ENCODE measurements around the gene SEC14L5. TPM values are rescaled to one million over a fixed set of nuclear protein-coding genes. Genes with fewer than 3 reads are reported as not detected.

SEC14L5 gene
- total RNA-seq, 4 donors from 2014 or later = 0.83 to 1.8 (median 1.1) TPM

DNA sequence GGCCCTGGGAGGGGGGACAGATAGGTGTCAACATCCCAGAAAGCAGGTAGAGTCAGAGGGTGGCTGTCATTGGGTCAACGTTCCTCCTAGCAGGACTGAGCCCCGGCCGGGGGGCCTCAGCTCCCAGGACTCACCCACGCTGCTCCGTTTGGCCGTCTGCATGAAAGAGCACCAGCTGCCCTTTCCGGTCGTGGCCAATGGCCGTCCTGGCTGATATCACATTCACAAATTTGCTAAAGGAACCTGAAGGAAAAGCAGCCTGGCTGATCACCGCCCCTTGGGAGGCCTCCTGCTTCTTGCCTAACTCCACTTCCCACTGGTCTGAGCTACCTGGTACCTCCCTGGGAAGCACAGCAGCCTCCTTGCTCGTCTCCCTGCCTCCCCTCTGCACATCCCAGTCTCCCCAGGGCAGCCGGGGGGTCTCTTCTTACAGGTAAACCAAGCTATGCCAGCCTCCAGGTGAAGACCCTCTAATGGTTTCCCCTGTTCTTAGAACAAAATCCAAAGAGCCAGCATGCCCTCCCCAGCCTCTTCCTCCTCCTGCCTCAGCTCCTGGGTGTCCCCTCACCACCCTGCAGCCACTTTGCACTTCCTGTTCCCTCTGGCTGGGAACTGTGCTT is 72.2 kb downstream of the SEC14L5 start:
- no peaks in the 10 kb centered on the region for H3K27me3 ChIP-seq
- no peaks in the 10 kb centered on the region for H3K9me3 ChIP-seq
- peaks cover 13 to 53% (median 30%) of the 10 kb centered on the region in 4 donors for H3K36me3 ChIP-seq
- H3K27ac ChIP-seq (replicated peaks in 1 of 4) = no peak overlapping the region
- peaks cover 16 to 26% (median 23%) of the 10 kb centered on the region in 4 donors for H3K4me1 ChIP-seq
- DNase-seq (ENCODE audit: extremely low spot score) = no peak
- no peak overlapping the region for H3K4me3 ChIP-seq
- no peak for TF ChIP-seq POLR2A (IDR thresholded peaks at IDR 0.05; ENCODE audit: low read depth)
- TF ChIP-seq, protein P1, sequence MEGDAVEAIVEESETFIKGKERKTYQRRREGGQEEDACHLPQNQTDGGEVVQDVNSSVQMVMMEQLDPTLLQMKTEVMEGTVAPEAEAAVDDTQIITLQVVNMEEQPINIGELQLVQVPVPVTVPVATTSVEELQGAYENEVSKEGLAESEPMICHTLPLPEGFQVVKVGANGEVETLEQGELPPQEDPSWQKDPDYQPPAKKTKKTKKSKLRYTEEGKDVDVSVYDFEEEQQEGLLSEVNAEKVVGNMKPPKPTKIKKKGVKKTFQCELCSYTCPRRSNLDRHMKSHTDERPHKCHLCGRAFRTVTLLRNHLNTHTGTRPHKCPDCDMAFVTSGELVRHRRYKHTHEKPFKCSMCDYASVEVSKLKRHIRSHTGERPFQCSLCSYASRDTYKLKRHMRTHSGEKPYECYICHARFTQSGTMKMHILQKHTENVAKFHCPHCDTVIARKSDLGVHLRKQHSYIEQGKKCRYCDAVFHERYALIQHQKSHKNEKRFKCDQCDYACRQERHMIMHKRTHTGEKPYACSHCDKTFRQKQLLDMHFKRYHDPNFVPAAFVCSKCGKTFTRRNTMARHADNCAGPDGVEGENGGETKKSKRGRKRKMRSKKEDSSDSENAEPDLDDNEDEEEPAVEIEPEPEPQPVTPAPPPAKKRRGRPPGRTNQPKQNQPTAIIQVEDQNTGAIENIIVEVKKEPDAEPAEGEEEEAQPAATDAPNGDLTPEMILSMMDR (IDR thresholded peaks at IDR 0.05) = no peak
- no peak for TF ChIP-seq EP300 (IDR thresholded peaks at IDR 0.05)
- TF ChIP-seq POLR2AphosphoS5 (IDR thresholded peaks at IDR 0.05) = no peak
- intact Hi-C loops (cut with DNase I) = no loop called here
- 91% methylated on average over 9 of the region's 12 CpGs for WGBS

DNA sequence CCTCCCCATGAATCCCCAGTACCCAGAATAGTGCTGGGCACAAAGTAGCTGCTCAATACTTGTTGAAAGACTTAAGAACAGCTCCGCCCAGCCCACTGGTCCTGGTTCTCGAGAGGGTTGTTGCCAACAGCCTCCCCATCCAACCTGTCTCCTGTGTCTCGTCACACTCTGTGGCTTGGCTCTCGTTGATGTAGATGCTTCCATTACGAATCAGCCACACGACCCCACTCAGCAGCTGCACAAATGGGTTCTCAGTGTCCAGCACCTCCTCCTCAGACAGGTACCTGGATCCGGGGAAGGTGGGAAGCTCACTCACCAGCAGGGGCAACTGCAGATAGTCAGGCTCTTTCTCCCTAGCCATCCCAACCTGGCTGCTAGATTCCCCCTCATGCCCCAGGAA is 73.5 kb downstream of the SEC14L5 start:
- 83% methylated on average over 7 of the region's 7 CpGs for WGBS
- DNase-seq (ENCODE audit: extremely low spot score) = no peak
- Histone ChIP-seq H3K4me3 (no peak overlapping the region), H3K27me3 (no peaks in the 10 kb centered on the region), H3K9me3 (no peaks in the 10 kb centered on the region), H3K36me3 (peaks cover 13 to 50% (median 29%) of the 10 kb centered on the region in 4 donors), H3K27ac (replicated peaks in 1 of 4) (no peak overlapping the region), H3K4me1 (peaks cover 16 to 26% (median 23%) of the 10 kb centered on the region in 4 donors)
- TF ChIP-seq, protein P1 (IDR thresholded peaks at IDR 0.05) = no peak
- TF ChIP-seq POLR2A (IDR thresholded peaks at IDR 0.05; ENCODE audit: low read depth) (no peak), POLR2AphosphoS5 (IDR thresholded peaks at IDR 0.05) (no peak), EP300 (IDR thresholded peaks at IDR 0.05) (no peak)
- intact Hi-C loops (cut with DNase I) = no loop called here

DNA sequence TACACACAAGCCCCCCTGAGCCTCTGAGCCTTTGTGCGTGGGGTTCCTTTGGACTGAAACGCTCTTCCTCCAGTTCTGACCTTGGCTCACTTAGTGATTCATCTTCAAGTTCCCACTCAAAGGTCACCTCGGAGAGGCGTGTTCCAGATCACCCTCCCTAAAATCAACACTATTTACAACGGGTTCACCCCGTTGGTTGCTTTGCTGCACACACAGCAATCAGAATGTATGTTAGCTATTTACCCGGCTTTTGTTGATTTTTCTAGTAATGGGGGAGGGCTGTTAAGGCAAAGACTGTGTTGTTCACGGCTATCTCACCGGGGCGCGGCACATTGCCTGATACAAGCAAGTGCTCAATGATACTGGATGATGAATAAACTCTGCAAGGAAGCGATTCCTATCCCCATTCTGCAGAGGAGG is 74.6 kb downstream of the SEC14L5 start:
- peak overlapping the region in 1 of 4 donors; percentile 59 for H3K27ac ChIP-seq (replicated peaks in 1 of 4)
- no peak for TF ChIP-seq POLR2AphosphoS5 (IDR thresholded peaks at IDR 0.05)
- TF ChIP-seq, protein P1 (IDR thresholded peaks at IDR 0.05) = no peak
- TF ChIP-seq POLR2A (IDR thresholded peaks at IDR 0.05; ENCODE audit: low read depth) = no peak
- TF ChIP-seq EP300 (IDR thresholded peaks at IDR 0.05) = no peak
- H3K4me3 ChIP-seq = peak overlapping the region; percentile 77 to 91 (median 88)
- DNase-seq (ENCODE audit: extremely low spot score) = no peak
- no peaks in the 10 kb centered on the region for H3K9me3 ChIP-seq
- 39% methylated on average over 12 of the region's 12 CpGs for WGBS
- peaks cover 7 to 39% (median 18%) of the 10 kb centered on the region in 4 donors for H3K36me3 ChIP-seq
- H3K27me3 ChIP-seq = no peaks in the 10 kb centered on the region
- intact Hi-C loops (cut with DNase I) = no loop called here
- H3K4me1 ChIP-seq = peaks cover 16 to 26% (median 23%) of the 10 kb centered on the region in 4 donors

DNA sequence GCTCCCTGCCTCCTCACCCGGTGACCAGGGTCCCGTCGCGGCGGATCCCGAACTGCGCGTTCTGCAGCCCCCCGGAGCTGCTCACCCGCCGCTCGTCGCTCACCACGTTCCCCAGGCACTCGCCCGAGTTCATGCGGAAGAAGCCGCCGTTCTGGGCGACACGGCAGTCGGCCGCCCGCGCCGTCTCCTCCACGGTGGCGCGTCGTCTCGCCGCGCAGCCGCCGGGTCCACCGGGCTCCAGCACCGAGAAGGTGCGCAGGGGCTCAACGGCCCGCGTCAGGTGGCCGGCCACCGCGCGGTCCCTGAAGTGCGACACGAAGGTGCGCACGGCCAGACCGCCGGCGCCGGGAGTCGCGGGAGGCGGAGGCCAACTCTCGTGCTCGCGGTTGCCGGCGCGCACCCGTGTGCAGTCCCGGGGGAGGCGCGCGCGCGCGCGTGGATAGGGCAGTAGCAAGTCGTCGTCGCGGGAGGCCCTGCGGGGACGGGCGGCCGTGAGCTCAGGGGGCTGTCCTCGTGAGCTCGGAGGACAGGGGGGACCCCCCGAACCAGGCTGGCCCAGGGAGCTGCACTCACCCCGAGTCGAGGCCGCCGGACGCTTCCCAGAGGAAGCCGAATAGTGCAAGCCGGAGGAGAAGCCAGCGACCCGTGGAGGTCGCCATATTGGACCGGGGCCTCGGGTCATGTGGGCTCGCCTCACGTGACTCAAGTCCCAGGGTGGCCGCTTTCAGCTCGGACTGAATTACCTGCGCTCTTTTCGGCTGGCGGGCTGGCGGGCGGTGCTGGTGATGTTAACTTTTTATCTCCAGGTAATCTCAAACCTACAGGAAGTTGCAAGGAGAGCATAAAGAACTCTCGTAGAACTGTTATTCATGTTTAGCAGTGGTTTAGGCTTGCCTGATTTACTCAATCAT is 75.4 kb downstream of the SEC14L5 start, which contains the start of gene NAGPA:
NAGPA (minus strand) TSS at position 680 of the 911 bp plus-strand sequence; CDS start at position 659, 21 bp downstream.
- H3K27ac ChIP-seq (replicated peaks in 1 of 4) = peak within 1 kb of the TSS; percentile 59 to 74 (median 67)
- DNase-seq (ENCODE audit: extremely low spot score) = peak; percentile 98
- H3K9me3 ChIP-seq = no peaks in the 10 kb centered on the region
- H3K4me1 ChIP-seq = peaks cover 16 to 26% (median 23%) of the 10 kb centered on the region in 4 donors
- no peaks in the 10 kb centered on the region for H3K27me3 ChIP-seq
- TF ChIP-seq, protein P1 (IDR thresholded peaks at IDR 0.05) = no peak
- peak; percentile 76 to 87 for TF ChIP-seq POLR2AphosphoS5 (IDR thresholded peaks at IDR 0.05)
- H3K36me3 ChIP-seq = peaks cover 2 to 31% (median 13%) of the 10 kb centered on the region in 4 donors
- peak within 1 kb of the TSS; percentile 77 to 91 (median 88) for H3K4me3 ChIP-seq
- WGBS = 1% methylated on average over 55 of the region's 104 CpGs
- intact Hi-C loops (cut with DNase I) = no loop called here

All from esophagus muscularis mucosa (tissue), 4 donors.